Hematopoietic multipotent progenitor cell (in vitro differentiated cells): ENCODE data around the gene MAB21L2. TPM values are rescaled to one million over a fixed set of nuclear protein-coding genes. Genes with fewer than 3 reads are reported as not detected.
"Not testable (repeated sequence)": the region's sequence is repeated elsewhere in the genome, so short reads cannot be mapped to it uniquely, and the experiment has no call there.

Experiments used
- DNase-seq, 3 donors: peaks; one replicate each; pipeline ENCODE4 v3.0.0-alpha.2; 2011 to 2015; ENCODE audit warnings: low read depth in 2 of 3, low spot score in 2 of 3
- total RNA-seq: library from RNA; depleted of rRNA; stranded (reverse); fragments of >200 nt; gene quantifications from one replicate; pipeline ENCODE4 v1.2.3, GENCODE V29; 2012

The MAB21L2 gene
- not detected for total RNA-seq

GRCh38 chr4:150582146-150582872 is at the start of gene MAB21L2:
TSS of gene MAB21L2 (plus strand) at chr4:150582151. CDS start at chr4:150583030, 879 bp downstream.
- no peak for DNase-seq

- no peak for DNase-seq
Measured at GRCh38 chr4:150533673-150534072, 48.3 kb upstream of the MAB21L2 start.

- DNase-seq, result no peak
Measured at GRCh38 chr4:150534818-150535217, 47.1 kb upstream of the MAB21L2 start.

- not testable (repeated sequence) for DNase-seq
Measured at GRCh38 chr4:150537911-150538310, 44.0 kb upstream of the MAB21L2 start.

- no peak for DNase-seq
Measured at GRCh38 chr4:150540536-150540935, 41.4 kb upstream of the MAB21L2 start.

- DNase-seq, result no peak
Measured at GRCh38 chr4:150540959-150541360, 41.0 kb upstream of the MAB21L2 start.

- DNase-seq, result no peak
Measured at GRCh38 chr4:150541681-150542080, 40.3 kb upstream of the MAB21L2 start.

GRCh38 chr4:150543042-150543441 is 38.9 kb upstream of the MAB21L2 start:
- no peak for DNase-seq

- DNase-seq, result no peak
Measured at GRCh38 chr4:150546286-150546685, 35.7 kb upstream of the MAB21L2 start.

- DNase-seq, result no peak
Measured at GRCh38 chr4:150547154-150547838, 34.7 kb upstream of the MAB21L2 start.

- not testable (repeated sequence) for DNase-seq
Measured at GRCh38 chr4:150557811-150558210, 24.1 kb upstream of the MAB21L2 start.

GRCh38 chr4:150561143-150561737 is 20.7 kb upstream of the MAB21L2 start:
- DNase-seq, result no peak

- no peak for DNase-seq
Measured at GRCh38 chr4:150562250-150562649, 19.7 kb upstream of the MAB21L2 start.

GRCh38 chr4:150562751-150563150 is 19.2 kb upstream of the MAB21L2 start:
- no peak for DNase-seq

GRCh38 chr4:150564967-150565366 is 17.0 kb upstream of the MAB21L2 start:
- DNase-seq, result not testable (repeated sequence)

- no peak for DNase-seq
Measured at GRCh38 chr4:150567070-150567469, 14.9 kb upstream of the MAB21L2 start.

GRCh38 chr4:150569384-150569987 is 12.5 kb upstream of the MAB21L2 start:
- no peak for DNase-seq

- DNase-seq, result no peak
Measured at GRCh38 chr4:150569998-150570535, 11.9 kb upstream of the MAB21L2 start.

GRCh38 chr4:150570862-150571261 is 11.1 kb upstream of the MAB21L2 start:
- DNase-seq, result no peak

GRCh38 chr4:150572704-150573504 is 9.0 kb upstream of the MAB21L2 start:
- no peak for DNase-seq
